ENCODE measurements around the gene CLEC4E. TPM values are rescaled to one million over a fixed set of nuclear protein-coding genes. Genes with fewer than 3 reads are reported as not detected.

CLEC4E gene
- polyA plus RNA-seq, 3 donors, result 50.8 to 218 (median 126) TPM

DNA sequence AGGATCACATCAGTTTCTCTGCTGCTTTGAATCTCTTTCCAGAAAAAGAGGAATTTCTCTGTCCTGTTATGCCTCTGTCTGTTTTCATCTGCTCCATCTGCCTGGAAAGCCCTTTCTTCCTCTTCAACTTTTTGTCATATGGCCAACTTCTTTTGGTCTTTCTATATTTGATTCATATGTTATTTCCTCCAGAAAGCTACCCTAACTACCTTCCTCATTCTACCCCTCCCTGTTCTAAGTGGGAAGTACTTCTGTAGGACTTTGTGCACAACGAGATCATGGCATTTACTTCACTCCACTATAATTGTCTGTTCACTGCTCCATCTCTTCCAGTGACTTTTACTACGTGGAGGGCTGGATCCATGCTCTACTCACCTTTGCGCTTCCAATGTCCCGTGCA lies 21.5 kb downstream of the CLEC4E start:
- no peak for TF ChIP-seq CTCF (IDR thresholded peaks at IDR 0.05)
- Mint-ChIP-seq H3K36me3 (peaks cover 44 to 52% of the 10 kb centered on the region in 2 donors), H3K27me3 (ENCODE audit: low read depth in 3 of 3) (peaks cover 0 to 1% (median 0%) of the 10 kb centered on the region in 3 donors), H3K4me3 (peak overlapping the region; percentile 24 to 67), H3K4me1 (peaks cover 43% of the 10 kb centered on the region), H3K9me3 (peaks cover 0 to 14% (median 5%) of the 10 kb centered on the region in 7 donors), H3K27ac (peak overlapping the region; percentile 64 to 91 (median 88))
- Histone ChIP-seq H3K4me1 (ENCODE audit: control insufficient read depth in 1 of 2, insufficient read depth in 2 of 2, low read length in 2 of 2) (peaks cover 33 to 55% of the 10 kb centered on the region in 2 donors), H3K4me2 (replicated peaks; ENCODE audit: extremely low read depth, low read length, poor library complexity, severe bottlenecking) (peak overlapping the region; percentile 48), H3K27me3 (ENCODE audit: control insufficient read depth in 2 of 2, insufficient read depth in 2 of 2, low read length in 2 of 2) (no peaks in the 10 kb centered on the region), H3K27ac (ENCODE audit: low read depth in 1 of 2, low read length in 2 of 2) (peak overlapping the region; percentile 61 to 75), H3K79me2 (ENCODE audit: insufficient read depth, low read length) (peaks cover 14% of the 10 kb centered on the region), H2AFZ (ENCODE audit: insufficient read depth, low read depth, low read length, poor library complexity, severe bottlenecking) (peak overlapping the region; percentile 7), H3K36me3 (replicated peaks in 1 of 2; ENCODE audit: control insufficient read depth in 1 of 2, insufficient read depth in 2 of 2, low read length in 2 of 2) (peaks cover 24 to 42% of the 10 kb centered on the region in 2 donors), H3K9me3 (replicated peaks in 1 of 2; ENCODE audit: control insufficient read depth in 1 of 2, insufficient read depth in 1 of 2, low read length in 2 of 2) (no peaks in the 10 kb centered on the region), H3K9ac (ENCODE audit: insufficient read depth, low read length, poor library complexity, severe bottlenecking) (no peak overlapping the region), H3K4me3 (replicated peaks in 1 of 3; ENCODE audit: low read depth in 2 of 3, low read length in 3 of 3) (peak overlapping the region in 1 of 3 experiments; percentile 59), H4K20me1 (ENCODE audit: insufficient read depth, low read length) (no peaks in the 10 kb centered on the region)
- WGBS (ENCODE audit: insufficient coverage), result 67% methylated on average over 3 of the region's 4 CpGs
- intact Hi-C loops (cut with micrococcal nuclease), result no loop called here
- DNase-seq, result peak in 2 of 3 donors; percentile 53 to 71

GRCh38 chr12:8517971-8518370 lies 22.7 kb downstream of the CLEC4E start:
- H3K4me1 Mint-ChIP-seq, result peaks cover 48% of the 10 kb centered on the region
- peak overlapping the region in 1 of 3 experiments; percentile 59 for H3K4me3 ChIP-seq (replicated peaks in 1 of 3; ENCODE audit: low read depth in 2 of 3, low read length in 3 of 3)
- no peak overlapping the region for H3K9ac ChIP-seq (ENCODE audit: insufficient read depth, low read length, poor library complexity, severe bottlenecking)
- peaks cover 34 to 57% of the 10 kb centered on the region in 2 donors for H3K4me1 ChIP-seq (ENCODE audit: control insufficient read depth in 1 of 2, insufficient read depth in 2 of 2, low read length in 2 of 2)
- H2AFZ ChIP-seq (ENCODE audit: insufficient read depth, low read depth, low read length, poor library complexity, severe bottlenecking), result no peak overlapping the region
- H3K36me3 Mint-ChIP-seq, result peaks cover 32 to 40% of the 10 kb centered on the region in 2 donors
- no peak for TF ChIP-seq CTCF (IDR thresholded peaks at IDR 0.05)
- peak overlapping the region in 5 of 7 donors; percentile 40 to 89 (median 60) for H3K27ac Mint-ChIP-seq
- peaks cover 0 to 1% (median 0%) of the 10 kb centered on the region in 3 donors for H3K27me3 Mint-ChIP-seq (ENCODE audit: low read depth in 3 of 3)
- peaks cover 24 to 31% of the 10 kb centered on the region in 2 donors for H3K36me3 ChIP-seq (replicated peaks in 1 of 2; ENCODE audit: control insufficient read depth in 1 of 2, insufficient read depth in 2 of 2, low read length in 2 of 2)
- no CpG with 5 or more reads among the region's 2 CpGs for WGBS (ENCODE audit: insufficient coverage)
- peaks cover 0 to 3% (median under 1%) of the 10 kb centered on the region in 7 donors for H3K9me3 Mint-ChIP-seq
- H3K9me3 ChIP-seq (replicated peaks in 1 of 2; ENCODE audit: control insufficient read depth in 1 of 2, insufficient read depth in 1 of 2, low read length in 2 of 2), result no peaks in the 10 kb centered on the region
- DNase-seq, result peak; percentile 12 to 52 (median 41)
- H3K4me3 Mint-ChIP-seq, result peak overlapping the region in 1 of 2 donors; percentile 28
- intact Hi-C loops (cut with micrococcal nuclease), result no loop called here
- peak overlapping the region; percentile 48 for H3K4me2 ChIP-seq (replicated peaks; ENCODE audit: extremely low read depth, low read length, poor library complexity, severe bottlenecking)
- H4K20me1 ChIP-seq (ENCODE audit: insufficient read depth, low read length), result no peaks in the 10 kb centered on the region
- H3K27me3 ChIP-seq (ENCODE audit: control insufficient read depth in 2 of 2, insufficient read depth in 2 of 2, low read length in 2 of 2), result no peaks in the 10 kb centered on the region
- H3K27ac ChIP-seq (ENCODE audit: low read depth in 1 of 2, low read length in 2 of 2), result peak overlapping the region in 1 of 2 donors; percentile 75
- H3K79me2 ChIP-seq (ENCODE audit: insufficient read depth, low read length), result peaks cover 22% of the 10 kb centered on the region

Measured in CD14-positive monocyte (primary cell).